Liver (tissue), 9 donors: ENCODE measurements around the gene TMEM119. TPM values are rescaled to one million over a fixed set of nuclear protein-coding genes. Genes with fewer than 3 reads are reported as not detected.

ENCODE experiments used
- DNase-seq: peaks from one replicate; pipeline ENCODE4 v3.0.0-alpha.2; 2017; ENCODE audit warnings: low spot score
- H3K27ac ChIP-seq, 2 donors: one replicate each; pipeline ENCODE4 v1.7.0; 2013; ENCODE audit warnings: inconsistent platforms in 2 of 2, low read length in 2 of 2, control low read depth in 1 of 2, low read depth in 1 of 2, mild to moderate bottlenecking in 1 of 2
- H3K27me3 ChIP-seq, 4 donors: one replicate each; pipeline versions ENCODE4 v1.6.1 to v1.7.0; 2013; ENCODE audit warnings: low read length in 3 of 4, inconsistent platforms in 1 of 4, mild to moderate bottlenecking in 1 of 4, moderate library complexity in 1 of 4; ENCODE audit not compliant: control insufficient read depth in 4 of 4, insufficient read depth in 4 of 4
- H3K36me3 ChIP-seq, 4 donors: one replicate each; pipeline versions ENCODE4 v1.6.1 to v1.7.0; 2013; ENCODE audit warnings: low read length in 3 of 4, mild to moderate bottlenecking in 3 of 4, low read depth in 1 of 4, moderate library complexity in 1 of 4; ENCODE audit not compliant: control insufficient read depth in 4 of 4, insufficient read depth in 3 of 4
- H3K4me1 ChIP-seq, 4 donors: one replicate each; pipeline versions ENCODE4 v1.6.1 to v1.7.0; 2013; ENCODE audit warnings: low read length in 3 of 4, mild to moderate bottlenecking in 3 of 4, moderate library complexity in 1 of 4; ENCODE audit not compliant: control insufficient read depth in 4 of 4, insufficient read depth in 4 of 4
- H3K4me3 ChIP-seq, 3 donors: one replicate each; pipeline versions ENCODE4 v1.6.1 to v1.7.0; 2013; ENCODE audit warnings: low read length in 3 of 3, control low read depth in 1 of 3, low read depth in 1 of 3, mild to moderate bottlenecking in 1 of 3
- H3K9ac ChIP-seq, 2 donors: one replicate each; pipeline ENCODE4 v1.7.0; 2013; ENCODE audit warnings: low read length in 2 of 2, mild to moderate bottlenecking in 2 of 2, moderate library complexity in 2 of 2, control low read depth in 1 of 2, low read depth in 1 of 2
- H3K9me3 ChIP-seq, 4 donors: one replicate each; pipeline versions ENCODE4 v1.6.1 to v1.7.0; 2013; ENCODE audit warnings: low read length in 3 of 4; ENCODE audit not compliant: control insufficient read depth in 4 of 4
- EGR1 ChIP-seq, 2 donors: IDR thresholded peaks; 2 replicates each; pipeline ENCODE4 v1.6.1; 2016 to 2018; ENCODE audit warnings: antibody characterized with exemption in 2 of 2, low read depth in 2 of 2
- FOXA1 ChIP-seq: IDR thresholded peaks from 2 replicates; pipeline ENCODE4 v1.6.1; 2016; ENCODE audit warnings: antibody characterized with exemption
- FOXA2 ChIP-seq: IDR thresholded peaks from 2 replicates; pipeline ENCODE4 v1.6.1; 2016; ENCODE audit warnings: antibody characterized with exemption
- GABPA ChIP-seq, 2 donors: IDR thresholded peaks in 1 of 2; conservative IDR thresholded peaks in 1 of 2; 2 replicates each; pipeline ENCODE4 v1.6.1; 2016; ENCODE audit warnings: antibody characterized with exemption in 2 of 2, mild to moderate bottlenecking in 1 of 2, moderate library complexity in 1 of 2
- HNF4A ChIP-seq, 2 donors: conservative IDR thresholded peaks; 2 replicates each; pipeline ENCODE4 v1.6.1; 2016; ENCODE audit warnings: antibody characterized with exemption in 2 of 2, mild to moderate bottlenecking in 2 of 2
- HNF4G ChIP-seq: IDR thresholded peaks from 2 replicates; pipeline ENCODE4 v1.6.1; 2016; ENCODE audit warnings: antibody characterized with exemption
- JUND ChIP-seq, 2 donors: IDR thresholded peaks; 2 replicates each; pipeline ENCODE4 v1.6.1; 2016; ENCODE audit warnings: antibody characterized with exemption in 2 of 2
- NR2F2 ChIP-seq: IDR thresholded peaks from 2 replicates; pipeline ENCODE4 v1.6.1; 2016; ENCODE audit warnings: antibody characterized with exemption
- RAD21 ChIP-seq, 2 donors: IDR thresholded peaks; 2 replicates each; pipeline ENCODE4 v1.6.1; 2016; ENCODE audit warnings: antibody characterized with exemption in 2 of 2, mild to moderate bottlenecking in 2 of 2
- SP1 ChIP-seq: IDR thresholded peaks from 2 replicates; pipeline ENCODE4 v1.6.1; 2018; ENCODE audit warnings: antibody characterized with exemption, mild to moderate bottlenecking
- TAF1 ChIP-seq: conservative IDR thresholded peaks from 2 replicates; pipeline ENCODE4 v1.6.1; 2016; ENCODE audit warnings: antibody characterized with exemption, mild to moderate bottlenecking
- YY1 ChIP-seq: IDR thresholded peaks from 2 replicates; pipeline ENCODE4 v1.6.1; 2016; ENCODE audit warnings: antibody characterized with exemption, mild to moderate bottlenecking
- WGBS: extraction: QIAGEN DNeasy Blood & Tissue Kit; methylation state at CpG from one replicate; pipeline ENCODE4 v1.1.7; 2013; 5-methylcytosine and 5-hydroxymethylcytosine counted together
- polyA plus RNA-seq, 2 donors: library from polyadenylated mRNA; stranded (reverse) in 1 of 2; unstranded in 1 of 2; fragments of 200-250 nt in 1 of 2; fragments of >200 nt in 1 of 2; fragmentation: Nextera tagmentation in 1 of 2; extraction: Ambion mirVana in 1 of 2; gene quantifications; one replicate each; pipeline versions ENCODE4 v1.2.1 to v1.2.3, GENCODE V29; 2013 to 2015
- total RNA-seq, 2 donors: library from RNA; depleted of rRNA; stranded (reverse); fragments of >200 nt; gene quantifications; one replicate each; pipeline ENCODE4 v1.2.3, GENCODE V29; 2014
- TF ChIP-seq, protein P1 (sequence below): IDR thresholded peaks from 2 replicates; pipeline ENCODE4 v1.6.1; 2016; ENCODE audit warnings: antibody characterized with exemption
- TF ChIP-seq, protein P2 (sequence below): IDR thresholded peaks from 2 replicates; pipeline ENCODE4 v1.6.1; 2016; ENCODE audit warnings: antibody characterized with exemption, mild to moderate bottlenecking
- TF ChIP-seq, protein P3 (sequence below): IDR thresholded peaks from 2 replicates; pipeline ENCODE4 v1.6.1; 2016; ENCODE audit warnings: antibody characterized with exemption
- TF ChIP-seq, protein P4 (sequence below): IDR thresholded peaks from 2 replicates; pipeline ENCODE4 v1.6.1; 2016; ENCODE audit warnings: antibody characterized with exemption
- donor health status: healthy.
- donor health status: healthy.
- donor health status: healthy.
- donor health status: healthy.
- donor health status: healthy.

TMEM119 gene
- total and polyA plus RNA-seq, 4 donors: 0.14 to 2.6 (median 0.38) TPM

DNA sequence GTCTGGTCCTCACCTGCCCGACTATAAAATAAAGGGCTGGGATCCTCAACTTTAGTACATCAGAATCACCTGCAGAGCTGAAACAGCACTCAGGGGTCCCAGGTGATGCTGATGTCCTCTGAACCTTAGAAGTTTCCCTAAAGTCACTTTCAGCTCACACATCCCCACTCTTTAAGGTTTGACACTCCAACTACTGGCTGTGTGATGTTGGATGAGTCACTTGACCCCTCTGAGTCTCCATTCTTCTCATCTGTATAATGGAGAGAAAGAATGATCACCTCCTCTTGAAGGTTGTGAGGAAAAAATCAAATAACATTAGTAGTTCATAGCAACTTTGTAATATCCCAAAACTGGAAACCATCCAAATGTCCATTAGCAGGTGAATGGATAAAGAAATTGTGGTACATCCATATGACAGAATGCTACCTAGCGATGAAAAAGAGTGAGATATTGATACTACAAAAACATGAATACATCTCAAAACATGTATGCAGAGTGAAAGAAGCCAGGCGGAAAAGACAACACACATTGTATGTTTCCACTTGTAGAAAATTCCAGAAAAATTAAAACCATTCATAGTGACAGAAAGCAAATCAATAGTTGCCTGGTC lies 13.3 kb downstream of the TMEM119 start:
- no peaks in the 10 kb centered on the region for H3K36me3 ChIP-seq
- TF ChIP-seq HNF4G (no peak), GABPA (IDR thresholded peaks at IDR 0.05 in 1 of 2, conservative IDR thresholded peaks at IDR 0.05 in 1 of 2) (no peak), JUND (IDR thresholded peaks at IDR 0.05) (no peak), EGR1 (IDR thresholded peaks at IDR 0.05; ENCODE audit: low read depth in 2 of 2) (no peak), FOXA2 (no peak), FOXA1 (no peak), TAF1 (no peak), HNF4A (conservative IDR thresholded peaks at IDR 0.05) (no peak), SP1 (no peak), YY1 (no peak), NR2F2 (no peak), RAD21 (IDR thresholded peaks at IDR 0.05) (no peak)
- TF ChIP-seq, protein P1, sequence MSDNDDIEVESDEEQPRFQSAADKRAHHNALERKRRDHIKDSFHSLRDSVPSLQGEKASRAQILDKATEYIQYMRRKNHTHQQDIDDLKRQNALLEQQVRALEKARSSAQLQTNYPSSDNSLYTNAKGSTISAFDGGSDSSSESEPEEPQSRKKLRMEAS: no peak
- TF ChIP-seq, protein P2, sequence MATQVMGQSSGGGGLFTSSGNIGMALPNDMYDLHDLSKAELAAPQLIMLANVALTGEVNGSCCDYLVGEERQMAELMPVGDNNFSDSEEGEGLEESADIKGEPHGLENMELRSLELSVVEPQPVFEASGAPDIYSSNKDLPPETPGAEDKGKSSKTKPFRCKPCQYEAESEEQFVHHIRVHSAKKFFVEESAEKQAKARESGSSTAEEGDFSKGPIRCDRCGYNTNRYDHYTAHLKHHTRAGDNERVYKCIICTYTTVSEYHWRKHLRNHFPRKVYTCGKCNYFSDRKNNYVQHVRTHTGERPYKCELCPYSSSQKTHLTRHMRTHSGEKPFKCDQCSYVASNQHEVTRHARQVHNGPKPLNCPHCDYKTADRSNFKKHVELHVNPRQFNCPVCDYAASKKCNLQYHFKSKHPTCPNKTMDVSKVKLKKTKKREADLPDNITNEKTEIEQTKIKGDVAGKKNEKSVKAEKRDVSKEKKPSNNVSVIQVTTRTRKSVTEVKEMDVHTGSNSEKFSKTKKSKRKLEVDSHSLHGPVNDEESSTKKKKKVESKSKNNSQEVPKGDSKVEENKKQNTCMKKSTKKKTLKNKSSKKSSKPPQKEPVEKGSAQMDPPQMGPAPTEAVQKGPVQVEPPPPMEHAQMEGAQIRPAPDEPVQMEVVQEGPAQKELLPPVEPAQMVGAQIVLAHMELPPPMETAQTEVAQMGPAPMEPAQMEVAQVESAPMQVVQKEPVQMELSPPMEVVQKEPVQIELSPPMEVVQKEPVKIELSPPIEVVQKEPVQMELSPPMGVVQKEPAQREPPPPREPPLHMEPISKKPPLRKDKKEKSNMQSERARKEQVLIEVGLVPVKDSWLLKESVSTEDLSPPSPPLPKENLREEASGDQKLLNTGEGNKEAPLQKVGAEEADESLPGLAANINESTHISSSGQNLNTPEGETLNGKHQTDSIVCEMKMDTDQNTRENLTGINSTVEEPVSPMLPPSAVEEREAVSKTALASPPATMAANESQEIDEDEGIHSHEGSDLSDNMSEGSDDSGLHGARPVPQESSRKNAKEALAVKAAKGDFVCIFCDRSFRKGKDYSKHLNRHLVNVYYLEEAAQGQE: no peak
- H3K4me3 ChIP-seq: no peak overlapping the region
- no peaks in the 10 kb centered on the region for H3K4me1 ChIP-seq
- no peak overlapping the region for H3K9ac ChIP-seq
- DNase-seq: no peak
- H3K9me3 ChIP-seq: no peaks in the 10 kb centered on the region
- 77% methylated on average over 3 of the region's 3 CpGs for WGBS
- H3K27ac ChIP-seq: no peak overlapping the region
- H3K27me3 ChIP-seq: no peaks in the 10 kb centered on the region

DNA sequence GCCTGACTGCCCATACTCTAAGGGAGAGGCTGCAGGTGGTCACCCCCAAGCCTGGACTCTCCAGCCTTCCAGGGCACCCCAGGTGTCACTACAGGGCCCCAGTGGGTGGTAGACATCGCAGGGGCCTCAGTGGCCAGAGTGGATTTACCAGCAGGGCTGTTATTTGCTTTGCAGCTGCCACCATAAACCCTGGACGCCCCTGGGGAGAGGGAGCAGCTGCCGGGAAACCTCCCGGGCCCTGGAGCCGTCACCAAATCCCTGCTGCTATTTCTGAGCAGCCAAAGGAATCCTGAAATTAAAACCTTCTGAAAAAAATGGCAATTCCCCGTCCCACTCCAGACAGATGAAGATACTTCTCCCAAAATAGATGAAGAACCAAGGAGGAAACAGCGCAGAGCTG lies 13.9 kb downstream of the TMEM119 start:
- H3K4me3 ChIP-seq: no peak overlapping the region
- no peak overlapping the region for H3K27ac ChIP-seq
- no peak overlapping the region for H3K9ac ChIP-seq
- WGBS: 57% methylated on average over 7 of the region's 7 CpGs
- H3K36me3 ChIP-seq: no peaks in the 10 kb centered on the region
- H3K9me3 ChIP-seq: no peaks in the 10 kb centered on the region
- no peak for DNase-seq
- no peaks in the 10 kb centered on the region for H3K4me1 ChIP-seq
- no peaks in the 10 kb centered on the region for H3K27me3 ChIP-seq
- TF ChIP-seq, protein P2: no peak
- TF ChIP-seq, protein P3, sequence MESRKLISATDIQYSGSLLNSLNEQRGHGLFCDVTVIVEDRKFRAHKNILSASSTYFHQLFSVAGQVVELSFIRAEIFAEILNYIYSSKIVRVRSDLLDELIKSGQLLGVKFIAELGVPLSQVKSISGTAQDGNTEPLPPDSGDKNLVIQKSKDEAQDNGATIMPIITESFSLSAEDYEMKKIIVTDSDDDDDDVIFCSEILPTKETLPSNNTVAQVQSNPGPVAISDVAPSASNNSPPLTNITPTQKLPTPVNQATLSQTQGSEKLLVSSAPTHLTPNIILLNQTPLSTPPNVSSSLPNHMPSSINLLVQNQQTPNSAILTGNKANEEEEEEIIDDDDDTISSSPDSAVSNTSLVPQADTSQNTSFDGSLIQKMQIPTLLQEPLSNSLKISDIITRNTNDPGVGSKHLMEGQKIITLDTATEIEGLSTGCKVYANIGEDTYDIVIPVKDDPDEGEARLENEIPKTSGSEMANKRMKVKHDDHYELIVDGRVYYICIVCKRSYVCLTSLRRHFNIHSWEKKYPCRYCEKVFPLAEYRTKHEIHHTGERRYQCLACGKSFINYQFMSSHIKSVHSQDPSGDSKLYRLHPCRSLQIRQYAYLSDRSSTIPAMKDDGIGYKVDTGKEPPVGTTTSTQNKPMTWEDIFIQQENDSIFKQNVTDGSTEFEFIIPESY: no peak
- TF ChIP-seq, protein P4, sequence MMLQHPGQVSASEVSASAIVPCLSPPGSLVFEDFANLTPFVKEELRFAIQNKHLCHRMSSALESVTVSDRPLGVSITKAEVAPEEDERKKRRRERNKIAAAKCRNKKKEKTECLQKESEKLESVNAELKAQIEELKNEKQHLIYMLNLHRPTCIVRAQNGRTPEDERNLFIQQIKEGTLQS: no peak
